Kidney (tissue), 14 donors: ENCODE data around the gene CXCL17. TPM values are rescaled to one million over a fixed set of nuclear protein-coding genes. Genes with fewer than 3 reads are reported as not detected.
A peak's percentile ranks its signal among the peaks of the same experiment; 100 is the strongest.
"Not testable (repeated sequence)": the region's sequence is repeated elsewhere in the genome, so short reads cannot be mapped to it uniquely, and the experiment has no call there.

ENCODE experiments used
- DNase-seq, 5 donors: peaks; one replicate each; pipeline ENCODE4 v3.0.0-alpha.2; 2013 to 2020
- FAIRE-seq: peaks from 2 replicates; lab custom pipeline; 2012; peaks lifted over from hg19 to GRCh38; lab: Jason Lieb, UNC
- H3K27ac ChIP-seq, 2 donors: one replicate each; pipeline ENCODE4 v1.7.0; 2013; ENCODE audit warnings: low read depth in 2 of 2, low read length in 2 of 2, inconsistent platforms in 1 of 2
- H3K27me3 ChIP-seq: one replicate; pipeline ENCODE4 v1.7.1; 2013; ENCODE audit warnings: low read length, inconsistent platforms; ENCODE audit not compliant: control insufficient read depth, insufficient read depth
- H3K36me3 ChIP-seq, 3 donors: one replicate each; pipeline versions ENCODE4 v1.7.0 to v1.7.1; 2013; ENCODE audit warnings: low read length in 3 of 3, control low read depth in 1 of 3, inconsistent platforms in 1 of 3; ENCODE audit not compliant: insufficient read depth in 3 of 3, control insufficient read depth in 2 of 3
- H3K4me1 ChIP-seq, 3 donors: one replicate each; pipeline versions ENCODE4 v1.7.0 to v1.7.1; 2013; ENCODE audit warnings: low read length in 3 of 3, inconsistent platforms in 1 of 3, low read depth in 1 of 3; ENCODE audit not compliant: control insufficient read depth in 2 of 3, insufficient read depth in 2 of 3
- H3K4me3 ChIP-seq, 3 donors: one replicate each; pipeline versions ENCODE4 v1.7.0 to v1.8.1; 2013; ENCODE audit warnings: low read length in 3 of 3, control low read depth in 1 of 3, inconsistent platforms in 1 of 3
- H3K9ac ChIP-seq, 3 donors: one replicate each; pipeline versions ENCODE4 v1.7.0 to v1.7.1; 2013; ENCODE audit warnings: low read length in 3 of 3, control low read depth in 1 of 3, inconsistent platforms in 1 of 3
- H3K9me3 ChIP-seq, 3 donors: one replicate each; pipeline versions ENCODE4 v1.7.0 to v1.7.1; 2013; ENCODE audit warnings: low read length in 3 of 3, control low read depth in 1 of 3, inconsistent platforms in 1 of 3; ENCODE audit not compliant: control insufficient read depth in 2 of 3, insufficient read depth in 1 of 3
- intact Hi-C: fragments of 100-400 bp; cut with DNase I; formaldehyde crosslinking; loops from one replicate; pipeline ENCODE4 v1.11.1; 2022
- polyA plus RNA-seq: library from polyadenylated mRNA; stranded (reverse); fragments of 350-450 nt; fragmentation: Illumina TruSeq; extraction: RNeasy Lipid Tissue Mini Kit (QIAGEN cat#74804); gene quantifications from one replicate; pipeline ENCODE4 v1.2.3, GENCODE V29; 2014; ENCODE audit warnings: low read depth, low replicate concordance; ENCODE audit not compliant: insufficient read depth
- total RNA-seq: library from RNA; stranded (reverse); fragmentation: NEBNext Ultra II Directional; extraction: Animal tissue kit (Norgen Biotek cat#: 25700); gene quantifications from one replicate; pipeline ENCODE4 v1.2.1, GENCODE V29; 2021
- TF ChIP-seq, protein P1 (sequence below): IDR thresholded peaks from 3 replicates; pipeline ENCODE4 v1.5.1; 2012; ENCODE audit warnings: mild to moderate bottlenecking, moderate library complexity, borderline replicate concordance; ENCODE audit not compliant: insufficient read depth; ENCODE audit errors: extremely low read depth
- donor health status: control.
- donor health status: control.
- donor health status: control.
- donor health status: control.
- donor health status: control.
- donor health status: DM: yes; HTN: yes; CAD: no.
- donor health status: Normal renal cell carcinoma (clear cell type).

CXCL17 gene
- total and polyA plus RNA-seq, 2 donors from 2014 or later: not detected

GRCh38 chr19:42487032-42487797 lies 44.5 kb upstream of the CXCL17 start:
- no peak overlapping the region for H3K9ac ChIP-seq
- no peaks in the 10 kb centered on the region for H3K9me3 ChIP-seq
- H3K27me3 ChIP-seq: no peaks in the 10 kb centered on the region
- H3K36me3 ChIP-seq: no peaks in the 10 kb centered on the region
- FAIRE-seq (no peak), DNase-seq (no peak)
- TF ChIP-seq, protein P1, sequence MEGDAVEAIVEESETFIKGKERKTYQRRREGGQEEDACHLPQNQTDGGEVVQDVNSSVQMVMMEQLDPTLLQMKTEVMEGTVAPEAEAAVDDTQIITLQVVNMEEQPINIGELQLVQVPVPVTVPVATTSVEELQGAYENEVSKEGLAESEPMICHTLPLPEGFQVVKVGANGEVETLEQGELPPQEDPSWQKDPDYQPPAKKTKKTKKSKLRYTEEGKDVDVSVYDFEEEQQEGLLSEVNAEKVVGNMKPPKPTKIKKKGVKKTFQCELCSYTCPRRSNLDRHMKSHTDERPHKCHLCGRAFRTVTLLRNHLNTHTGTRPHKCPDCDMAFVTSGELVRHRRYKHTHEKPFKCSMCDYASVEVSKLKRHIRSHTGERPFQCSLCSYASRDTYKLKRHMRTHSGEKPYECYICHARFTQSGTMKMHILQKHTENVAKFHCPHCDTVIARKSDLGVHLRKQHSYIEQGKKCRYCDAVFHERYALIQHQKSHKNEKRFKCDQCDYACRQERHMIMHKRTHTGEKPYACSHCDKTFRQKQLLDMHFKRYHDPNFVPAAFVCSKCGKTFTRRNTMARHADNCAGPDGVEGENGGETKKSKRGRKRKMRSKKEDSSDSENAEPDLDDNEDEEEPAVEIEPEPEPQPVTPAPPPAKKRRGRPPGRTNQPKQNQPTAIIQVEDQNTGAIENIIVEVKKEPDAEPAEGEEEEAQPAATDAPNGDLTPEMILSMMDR: no peak
- intact Hi-C loops: no loop called here
- H3K27ac ChIP-seq: no peak overlapping the region
- no peak overlapping the region for H3K4me3 ChIP-seq
- no peaks in the 10 kb centered on the region for H3K4me1 ChIP-seq

- H3K9ac ChIP-seq, H3K36me3 ChIP-seq, H3K27ac ChIP-seq, FAIRE-seq, H3K4me1 ChIP-seq, H3K4me3 ChIP-seq, H3K27me3 ChIP-seq, H3K9me3 ChIP-seq, DNase-seq, intact Hi-C loops: not testable (repeated sequence)
Observed at GRCh38 chr19:42485036-42485435, 42.3 kb upstream of the CXCL17 start.

DNA sequence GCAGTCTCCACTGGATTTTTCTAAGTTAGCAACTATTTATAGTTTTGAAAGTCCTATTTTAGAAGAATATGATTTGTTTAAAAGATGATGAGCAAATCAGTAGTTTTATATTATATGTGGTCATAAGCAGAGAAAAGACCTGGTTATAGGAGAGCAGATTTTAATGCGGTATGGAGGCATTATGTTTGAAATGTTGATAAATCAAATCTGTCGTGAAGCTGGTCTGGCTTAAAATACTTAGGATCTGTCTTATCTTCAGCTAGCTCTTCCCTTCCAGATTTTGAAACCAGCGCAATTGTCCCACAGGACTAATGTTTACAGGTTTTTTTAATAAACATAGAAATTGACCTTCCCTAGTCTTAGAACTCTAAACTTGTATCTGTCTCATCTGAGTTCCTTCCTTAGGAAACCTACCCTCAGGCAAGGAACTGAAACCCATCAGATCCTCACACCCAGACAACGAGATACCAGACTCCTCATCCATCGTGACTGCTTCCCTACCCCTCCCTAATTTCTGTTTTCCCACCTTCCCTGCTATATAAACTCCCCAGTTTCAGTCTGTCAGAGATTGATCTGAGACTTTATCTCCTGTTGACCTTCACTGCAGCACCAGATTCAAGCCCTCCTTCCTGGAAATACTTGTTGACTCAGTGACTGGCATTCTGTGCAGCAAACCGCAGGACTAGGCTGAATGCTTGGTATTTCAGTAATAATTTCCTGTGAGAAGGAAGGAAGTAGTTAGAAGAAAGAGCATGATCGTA lies 37.8 kb upstream of the CXCL17 start:
- Histone ChIP-seq H3K27me3 (no peaks in the 10 kb centered on the region), H3K36me3 (no peaks in the 10 kb centered on the region), H3K4me1 (no peaks in the 10 kb centered on the region), H3K4me3 (no peak overlapping the region), H3K27ac (peak overlapping the region in 1 of 2 donors; percentile 11), H3K9ac (no peak overlapping the region), H3K9me3 (no peaks in the 10 kb centered on the region)
- DNase-seq (no peak), FAIRE-seq (no peak)
- TF ChIP-seq, protein P1: no peak
- intact Hi-C loops: no loop called here

- no peak overlapping the region for H3K4me3 ChIP-seq
- no peak for FAIRE-seq
- TF ChIP-seq, protein P1: no peak
- no peak for DNase-seq
- H3K27ac ChIP-seq: no peak overlapping the region
- no peaks in the 10 kb centered on the region for H3K36me3 ChIP-seq
- no peaks in the 10 kb centered on the region for H3K27me3 ChIP-seq
- H3K9ac ChIP-seq: no peak overlapping the region
- intact Hi-C loops: no loop called here
- no peaks in the 10 kb centered on the region for H3K9me3 ChIP-seq
- H3K4me1 ChIP-seq: no peaks in the 10 kb centered on the region
Observed at GRCh38 chr19:42479736-42480135, 37.0 kb upstream of the CXCL17 start.
